ENCODE results near the gene RAB17.

DNA sequence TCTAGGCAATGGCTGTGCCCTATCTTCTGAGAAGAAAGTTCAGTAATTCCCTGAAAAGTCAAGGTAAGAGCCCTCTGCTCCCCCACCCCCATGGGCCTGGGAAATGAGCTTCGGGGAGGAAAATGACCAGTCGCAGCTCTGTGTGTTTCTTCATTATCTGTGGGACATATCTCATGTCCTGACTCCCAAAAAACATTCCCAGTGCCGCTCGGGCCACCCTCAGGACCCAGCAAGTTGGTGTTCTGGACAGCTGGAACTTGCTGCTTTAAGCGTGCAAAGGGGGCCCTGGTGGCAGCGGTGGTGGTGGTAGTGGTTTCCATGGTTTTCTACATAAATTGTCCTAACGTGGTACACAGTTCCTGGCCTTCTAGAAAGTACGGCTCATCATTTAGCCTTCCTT is 41.3 kb downstream of the RAB17 start:
- TF ChIP-seq CTCF (IDR thresholded peaks at IDR 0.05; ENCODE audit: borderline replicate concordance, extremely low read depth, low read length, poor library complexity, severe bottlenecking) (no peak), EZH2 (IDR thresholded peaks at IDR 0.05; ENCODE audit: borderline replicate concordance, low read depth, low read length, severe bottlenecking) (no peak)

Data from DND-41 (cell line).